ENCODE results near the gene FCHSD2.

DNA sequence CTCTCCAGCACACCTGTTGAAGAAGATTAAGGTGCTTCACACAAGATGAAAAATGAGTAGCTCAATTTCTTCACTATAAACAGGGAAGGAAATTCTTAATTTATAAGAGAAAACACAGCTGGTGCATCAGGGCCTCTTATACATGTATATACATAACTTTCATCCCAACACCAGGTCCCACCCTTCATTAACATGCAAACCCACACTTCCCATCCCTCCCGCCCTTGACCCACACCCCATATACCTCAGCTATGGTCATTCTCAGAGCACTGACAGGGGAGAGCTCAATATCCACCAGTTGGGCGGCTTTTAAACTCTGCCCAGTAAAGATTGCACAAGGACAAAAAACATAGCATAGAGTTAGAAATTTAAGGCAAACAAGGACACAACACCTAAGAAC is 242.1 kb downstream of the FCHSD2 start:
- TF ChIP-seq GATA3 (IDR thresholded peaks at IDR 0.05; ENCODE audit: borderline replicate concordance) (no peak), SMC3 (IDR thresholded peaks at IDR 0.05) (no peak), CHD2 (IDR thresholded peaks at IDR 0.05; ENCODE audit: low read length, partially characterized antibody) (no peak), CTCF (IDR thresholded peaks at IDR 0.05) (no peak), POLR2A (IDR thresholded peaks at IDR 0.05; ENCODE audit: low read length) (no peak), ZNF302 (CRISPR knock-in tag; IDR thresholded peaks at IDR 0.05) (no peak), EP300 (IDR thresholded peaks at IDR 0.05) (no peak), MAZ (IDR thresholded peaks at IDR 0.05; ENCODE audit: borderline replicate concordance, low read depth, low read length) (no peak), RAD21 (conservative IDR thresholded peaks at IDR 0.05 in 1 of 2, IDR thresholded peaks at IDR 0.05 in 1 of 2) (no peak)
- TF ChIP-seq, protein P1, sequence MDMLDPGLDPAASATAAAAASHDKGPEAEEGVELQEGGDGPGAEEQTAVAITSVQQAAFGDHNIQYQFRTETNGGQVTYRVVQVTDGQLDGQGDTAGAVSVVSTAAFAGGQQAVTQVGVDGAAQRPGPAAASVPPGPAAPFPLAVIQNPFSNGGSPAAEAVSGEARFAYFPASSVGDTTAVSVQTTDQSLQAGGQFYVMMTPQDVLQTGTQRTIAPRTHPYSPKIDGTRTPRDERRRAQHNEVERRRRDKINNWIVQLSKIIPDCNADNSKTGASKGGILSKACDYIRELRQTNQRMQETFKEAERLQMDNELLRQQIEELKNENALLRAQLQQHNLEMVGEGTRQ (IDR thresholded peaks at IDR 0.05): no peak
- TF ChIP-seq, protein P2, sequence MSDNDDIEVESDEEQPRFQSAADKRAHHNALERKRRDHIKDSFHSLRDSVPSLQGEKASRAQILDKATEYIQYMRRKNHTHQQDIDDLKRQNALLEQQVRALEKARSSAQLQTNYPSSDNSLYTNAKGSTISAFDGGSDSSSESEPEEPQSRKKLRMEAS (IDR thresholded peaks at IDR 0.05): no peak
- TF ChIP-seq, protein P3, sequence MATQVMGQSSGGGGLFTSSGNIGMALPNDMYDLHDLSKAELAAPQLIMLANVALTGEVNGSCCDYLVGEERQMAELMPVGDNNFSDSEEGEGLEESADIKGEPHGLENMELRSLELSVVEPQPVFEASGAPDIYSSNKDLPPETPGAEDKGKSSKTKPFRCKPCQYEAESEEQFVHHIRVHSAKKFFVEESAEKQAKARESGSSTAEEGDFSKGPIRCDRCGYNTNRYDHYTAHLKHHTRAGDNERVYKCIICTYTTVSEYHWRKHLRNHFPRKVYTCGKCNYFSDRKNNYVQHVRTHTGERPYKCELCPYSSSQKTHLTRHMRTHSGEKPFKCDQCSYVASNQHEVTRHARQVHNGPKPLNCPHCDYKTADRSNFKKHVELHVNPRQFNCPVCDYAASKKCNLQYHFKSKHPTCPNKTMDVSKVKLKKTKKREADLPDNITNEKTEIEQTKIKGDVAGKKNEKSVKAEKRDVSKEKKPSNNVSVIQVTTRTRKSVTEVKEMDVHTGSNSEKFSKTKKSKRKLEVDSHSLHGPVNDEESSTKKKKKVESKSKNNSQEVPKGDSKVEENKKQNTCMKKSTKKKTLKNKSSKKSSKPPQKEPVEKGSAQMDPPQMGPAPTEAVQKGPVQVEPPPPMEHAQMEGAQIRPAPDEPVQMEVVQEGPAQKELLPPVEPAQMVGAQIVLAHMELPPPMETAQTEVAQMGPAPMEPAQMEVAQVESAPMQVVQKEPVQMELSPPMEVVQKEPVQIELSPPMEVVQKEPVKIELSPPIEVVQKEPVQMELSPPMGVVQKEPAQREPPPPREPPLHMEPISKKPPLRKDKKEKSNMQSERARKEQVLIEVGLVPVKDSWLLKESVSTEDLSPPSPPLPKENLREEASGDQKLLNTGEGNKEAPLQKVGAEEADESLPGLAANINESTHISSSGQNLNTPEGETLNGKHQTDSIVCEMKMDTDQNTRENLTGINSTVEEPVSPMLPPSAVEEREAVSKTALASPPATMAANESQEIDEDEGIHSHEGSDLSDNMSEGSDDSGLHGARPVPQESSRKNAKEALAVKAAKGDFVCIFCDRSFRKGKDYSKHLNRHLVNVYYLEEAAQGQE (IDR thresholded peaks at IDR 0.05): no peak
